ENCODE results near the gene MRPS2. TPM values are rescaled to one million over a fixed set of nuclear protein-coding genes. Genes with fewer than 3 reads are reported as not detected.
A peak's percentile ranks its signal among the peaks of the same experiment; 100 is the strongest.

Gene MRPS2
- total RNA-seq, 1 donor from 2014 or later: 38.4 TPM

DNA sequence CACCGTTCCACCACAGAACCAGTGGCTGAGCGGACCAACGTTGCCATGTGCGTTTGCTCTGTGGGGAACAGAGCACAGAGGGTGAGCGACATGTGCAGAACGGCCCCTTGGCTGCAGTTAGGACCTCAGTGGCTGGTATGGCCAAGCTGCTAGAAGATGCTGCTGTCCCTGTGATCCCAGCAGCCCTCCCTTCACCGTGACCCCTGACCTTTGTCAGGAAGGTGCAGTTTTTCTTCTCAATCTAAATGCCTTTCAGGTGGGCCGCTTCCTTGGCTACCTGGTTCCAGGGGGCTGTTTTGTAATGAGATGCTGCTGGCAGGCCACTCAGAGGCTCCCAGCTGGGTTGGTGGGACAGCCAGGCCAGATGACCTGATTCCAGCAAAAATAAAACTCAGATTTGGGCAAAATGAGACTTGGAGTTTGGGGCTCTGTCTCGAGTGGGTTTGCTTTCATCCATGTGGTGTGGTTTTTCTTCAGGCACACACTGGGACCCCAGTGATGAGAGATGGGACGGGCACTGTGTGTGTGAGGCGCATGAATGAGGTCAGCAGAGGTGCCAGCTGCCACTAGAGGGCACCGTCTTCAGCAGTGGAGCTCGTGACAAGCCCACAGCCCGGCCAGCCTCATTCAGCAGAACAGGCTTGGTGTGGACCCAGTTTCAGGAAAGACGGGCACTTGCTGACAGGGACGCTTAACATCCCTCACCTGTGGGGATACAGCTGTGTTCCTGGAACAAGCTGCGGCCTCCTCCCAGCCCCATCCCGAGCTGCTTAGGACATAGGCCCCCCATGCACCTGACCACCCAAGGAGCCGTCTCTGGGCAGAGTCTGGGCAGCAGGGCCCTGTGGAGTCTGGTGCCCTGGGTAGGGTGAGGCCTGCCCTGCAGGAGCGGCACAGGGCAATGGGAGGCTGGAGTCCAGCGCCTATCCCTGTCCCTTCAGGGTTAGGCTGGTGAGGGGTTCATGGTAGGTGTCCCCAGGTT lies 4.1 kb downstream of the MRPS2 start:
- Mint-ChIP-seq H3K4me3 (no peak overlapping the region), H3K36me3 (peaks cover 7% of the 10 kb centered on the region)
- no peak for DNase-seq (ENCODE audit: low spot score in 2 of 2, unreplicated experiment in 2 of 2)

DNA sequence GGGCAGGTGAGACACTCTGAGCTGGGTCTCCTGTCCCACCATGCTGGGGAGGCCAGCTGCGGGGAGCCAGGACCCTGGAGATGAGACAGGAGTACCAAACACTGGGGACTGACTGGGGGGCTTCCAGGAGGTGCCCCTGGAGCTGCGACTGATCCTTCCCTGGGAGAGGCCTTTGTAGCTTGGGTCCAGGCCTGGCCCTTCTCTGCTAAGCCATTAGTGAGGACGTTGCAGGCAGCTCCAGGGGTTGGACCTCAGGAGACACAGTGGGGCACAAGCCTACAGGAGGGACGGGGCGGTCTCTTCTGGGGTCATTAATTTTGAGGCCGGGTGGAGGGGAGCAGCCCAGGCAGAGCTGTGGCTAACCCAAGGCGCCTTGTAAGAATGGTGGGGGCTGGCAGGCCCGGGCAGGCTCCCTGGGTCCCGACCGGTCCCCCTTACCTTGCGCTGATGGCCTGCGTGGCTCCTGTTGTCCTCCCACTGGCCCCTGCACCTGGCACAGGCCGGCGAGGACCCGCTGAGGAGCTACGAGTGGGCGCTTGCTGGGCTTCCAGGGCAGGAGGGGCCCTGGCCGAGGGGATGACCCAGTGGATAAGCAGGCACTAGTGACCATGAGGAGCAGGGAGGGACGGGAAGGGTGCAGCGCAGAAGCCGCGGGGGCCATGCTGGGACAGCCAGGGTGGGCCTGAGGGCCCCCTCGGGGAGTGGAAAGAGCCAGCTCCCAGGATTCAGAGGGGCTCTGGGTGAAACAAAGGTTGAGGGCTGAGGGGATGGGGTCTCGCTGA lies 5.1 kb downstream of the MRPS2 start:
- Mint-ChIP-seq H3K27me3 (ENCODE audit: low read depth) (no peaks in the 10 kb centered on the region), H3K27ac (no peak overlapping the region), H3K36me3 (peaks cover 7% of the 10 kb centered on the region), H3K4me3 (no peak overlapping the region), H3K9me3 (peaks cover 10% of the 10 kb centered on the region), H3K4me1 (peaks cover 7% of the 10 kb centered on the region)
- TF ChIP-seq, protein P1, sequence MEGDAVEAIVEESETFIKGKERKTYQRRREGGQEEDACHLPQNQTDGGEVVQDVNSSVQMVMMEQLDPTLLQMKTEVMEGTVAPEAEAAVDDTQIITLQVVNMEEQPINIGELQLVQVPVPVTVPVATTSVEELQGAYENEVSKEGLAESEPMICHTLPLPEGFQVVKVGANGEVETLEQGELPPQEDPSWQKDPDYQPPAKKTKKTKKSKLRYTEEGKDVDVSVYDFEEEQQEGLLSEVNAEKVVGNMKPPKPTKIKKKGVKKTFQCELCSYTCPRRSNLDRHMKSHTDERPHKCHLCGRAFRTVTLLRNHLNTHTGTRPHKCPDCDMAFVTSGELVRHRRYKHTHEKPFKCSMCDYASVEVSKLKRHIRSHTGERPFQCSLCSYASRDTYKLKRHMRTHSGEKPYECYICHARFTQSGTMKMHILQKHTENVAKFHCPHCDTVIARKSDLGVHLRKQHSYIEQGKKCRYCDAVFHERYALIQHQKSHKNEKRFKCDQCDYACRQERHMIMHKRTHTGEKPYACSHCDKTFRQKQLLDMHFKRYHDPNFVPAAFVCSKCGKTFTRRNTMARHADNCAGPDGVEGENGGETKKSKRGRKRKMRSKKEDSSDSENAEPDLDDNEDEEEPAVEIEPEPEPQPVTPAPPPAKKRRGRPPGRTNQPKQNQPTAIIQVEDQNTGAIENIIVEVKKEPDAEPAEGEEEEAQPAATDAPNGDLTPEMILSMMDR (IDR thresholded peaks at IDR 0.05; ENCODE audit: unreplicated experiment): no peak
- DNase-seq (ENCODE audit: low spot score in 2 of 2, unreplicated experiment in 2 of 2): no peak

More for the DNA sequence above, 4.1 kb downstream of the MRPS2 start:
- TF ChIP-seq, protein P1 (IDR thresholded peaks at IDR 0.05; ENCODE audit: unreplicated experiment): peak; percentile 47
- Mint-ChIP-seq H3K4me1 (peaks cover 7% of the 10 kb centered on the region), H3K27ac (no peak overlapping the region), H3K9me3 (peaks cover 9% of the 10 kb centered on the region), H3K27me3 (ENCODE audit: low read depth) (no peaks in the 10 kb centered on the region)

DNA sequence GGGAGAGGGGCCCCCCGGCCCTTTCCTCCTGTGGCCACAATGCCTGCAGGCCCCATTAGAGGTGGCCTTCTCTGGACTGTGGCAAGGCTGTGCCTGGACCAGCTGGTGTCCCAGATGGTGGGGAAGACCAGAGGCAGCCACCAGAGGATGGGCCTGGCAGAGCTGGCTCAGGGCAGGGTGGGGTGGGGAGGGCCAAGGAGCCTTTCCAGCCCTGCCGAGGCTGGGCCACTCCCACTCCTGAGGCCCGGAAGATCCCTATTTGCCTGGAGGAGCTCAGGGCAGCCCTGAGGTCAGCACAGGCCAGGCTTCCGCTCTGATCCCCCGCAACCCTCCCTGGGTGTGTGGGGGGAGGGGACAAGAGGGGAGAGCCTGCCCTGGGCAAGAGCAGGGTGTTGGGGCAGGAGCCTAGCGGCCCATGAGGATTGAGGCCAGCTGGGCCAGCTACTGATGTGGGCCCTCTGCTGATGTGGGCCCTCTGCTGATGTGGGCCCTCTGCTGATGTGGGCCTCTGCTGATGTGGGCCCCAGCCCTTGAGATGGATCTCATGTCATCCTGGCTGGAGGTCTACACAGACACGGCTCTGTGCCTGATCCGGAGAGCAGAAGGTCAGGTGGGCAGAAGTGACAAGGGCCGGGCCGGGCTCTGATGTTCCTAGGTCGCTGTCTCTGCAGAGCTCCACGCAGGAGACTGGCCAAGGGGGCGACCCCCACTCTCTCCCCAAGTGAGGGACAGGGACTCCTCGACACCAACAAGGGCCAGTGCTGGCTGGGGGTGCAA lies 6.0 kb downstream of the MRPS2 start:
- Mint-ChIP-seq H3K9me3 (peaks cover 10% of the 10 kb centered on the region), H3K4me3 (no peak overlapping the region), H3K27ac (no peak overlapping the region), H3K4me1 (peaks cover 6% of the 10 kb centered on the region), H3K27me3 (ENCODE audit: low read depth) (no peaks in the 10 kb centered on the region), H3K36me3 (peaks cover 7% of the 10 kb centered on the region)
- TF ChIP-seq, protein P1 (IDR thresholded peaks at IDR 0.05; ENCODE audit: unreplicated experiment): no peak
- DNase-seq (ENCODE audit: low spot score in 2 of 2, unreplicated experiment in 2 of 2): no peak

DNA sequence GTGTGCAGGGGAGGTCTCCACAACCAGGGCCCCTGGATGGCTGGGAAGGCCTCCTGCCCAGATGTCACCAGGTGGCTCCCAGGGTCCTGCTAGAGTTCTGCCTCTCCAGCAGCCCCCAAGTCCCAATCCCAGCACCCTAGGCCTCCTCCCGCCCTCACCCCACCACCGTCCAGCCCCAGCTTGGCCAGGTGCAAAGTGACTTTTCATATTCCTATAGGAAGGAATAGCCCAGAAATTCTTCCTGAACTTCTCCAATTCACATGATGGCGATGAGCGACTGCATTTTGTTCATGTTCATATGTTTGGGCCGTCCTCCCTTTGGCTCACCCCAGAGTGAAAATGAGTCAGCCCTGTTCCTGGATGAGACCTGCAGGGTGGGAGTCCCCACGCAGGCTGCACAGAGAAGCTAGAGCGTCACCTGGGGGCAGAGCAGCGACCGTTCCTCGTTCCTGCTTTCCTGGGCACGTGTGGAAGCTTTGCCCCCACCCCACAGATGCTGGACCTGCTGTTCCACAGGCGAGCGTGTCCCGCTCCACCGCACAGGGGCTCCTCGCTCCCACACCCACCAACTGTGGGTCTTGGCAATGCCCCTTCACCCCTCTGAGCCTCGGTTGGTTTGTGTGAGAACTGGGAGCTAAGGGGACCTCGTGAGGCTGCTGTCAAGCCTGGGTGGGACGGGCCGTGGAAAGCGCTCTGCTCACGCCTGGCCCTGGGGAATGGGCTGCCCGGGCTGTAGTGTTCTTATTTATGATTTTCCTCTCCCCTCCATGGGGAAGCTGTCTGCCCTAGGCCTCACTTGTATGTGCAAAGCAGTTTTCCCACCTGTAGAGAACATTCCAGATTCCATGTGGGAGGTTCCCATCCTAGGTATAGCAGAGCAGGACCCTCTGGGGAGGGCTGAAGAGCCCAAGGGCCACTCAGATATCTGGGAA lies 6.9 kb downstream of the MRPS2 start:
- no peak overlapping the region for H3K4me3 Mint-ChIP-seq
- TF ChIP-seq, protein P1 (IDR thresholded peaks at IDR 0.05; ENCODE audit: unreplicated experiment): no peak
- H3K4me1 Mint-ChIP-seq: no peaks in the 10 kb centered on the region
- no peaks in the 10 kb centered on the region for H3K27me3 Mint-ChIP-seq (ENCODE audit: low read depth)
- H3K36me3 Mint-ChIP-seq: peaks cover 5% of the 10 kb centered on the region
- H3K27ac Mint-ChIP-seq: no peak overlapping the region
- no peak for DNase-seq (ENCODE audit: low spot score in 2 of 2, unreplicated experiment in 2 of 2)
- H3K9me3 Mint-ChIP-seq: peaks cover 10% of the 10 kb centered on the region

All from mesothelial cell of epicardium (in vitro differentiated cells).